Immature natural killer cell (primary cell): ENCODE results near the gene DIP2C. TPM values are rescaled to one million over a fixed set of nuclear protein-coding genes. Genes with fewer than 3 reads are reported as not detected.

ENCODE experiments used
- DNase-seq, 3 donors: peaks; one replicate each; pipeline ENCODE4 v3.0.0; 2022; ENCODE audit warnings: mixed read lengths in 1 of 3
- H3K27ac Mint-ChIP-seq, 6 donors: one replicate each; pipeline ENCODE4 v1.8.0; 2020; ENCODE audit warnings: mixed read lengths in 6 of 6, mild to moderate bottlenecking in 5 of 6, inconsistent platforms in 4 of 6, moderate library complexity in 3 of 6
- H3K27me3 Mint-ChIP-seq, 3 donors: one replicate each; pipeline ENCODE4 v1.8.0; 2020 to 2021; ENCODE audit warnings: low read depth in 3 of 3, mild to moderate bottlenecking in 3 of 3, mixed read lengths in 3 of 3, moderate library complexity in 3 of 3, inconsistent platforms in 1 of 3
- H3K36me3 Mint-ChIP-seq, 3 donors: one replicate each; pipeline ENCODE4 v1.8.0; 2020; ENCODE audit warnings: mixed read lengths in 3 of 3, inconsistent platforms in 2 of 3, mild to moderate bottlenecking in 2 of 3
- H3K4me1 Mint-ChIP-seq, 2 donors: one replicate each; pipeline ENCODE4 v1.8.0; 2020; ENCODE audit warnings: inconsistent platforms in 2 of 2, mild to moderate bottlenecking in 2 of 2, mixed read lengths in 2 of 2, moderate library complexity in 1 of 2
- H3K4me3 Mint-ChIP-seq, 5 donors: one replicate each; pipeline ENCODE4 v1.8.0; 2020; ENCODE audit warnings: mild to moderate bottlenecking in 5 of 5, mixed read lengths in 5 of 5, inconsistent platforms in 3 of 5, moderate library complexity in 3 of 5
- H3K9me3 Mint-ChIP-seq, 6 donors: one replicate each; pipeline ENCODE4 v1.8.0; 2020; ENCODE audit warnings: mild to moderate bottlenecking in 6 of 6, mixed read lengths in 6 of 6, inconsistent platforms in 4 of 6, moderate library complexity in 3 of 6
- polyA plus RNA-seq, 3 donors: library from polyadenylated mRNA; unstranded; fragments of 300-500 nt; fragmentation: Illumina TruSeq; gene quantifications; one replicate each; pipeline ENCODE4 v1.2.3, GENCODE V29; 2021

Gene DIP2C
- polyA plus RNA-seq, 3 donors from 2014 or later: 0.06 to 0.41 TPM; not detected in 1

DNA sequence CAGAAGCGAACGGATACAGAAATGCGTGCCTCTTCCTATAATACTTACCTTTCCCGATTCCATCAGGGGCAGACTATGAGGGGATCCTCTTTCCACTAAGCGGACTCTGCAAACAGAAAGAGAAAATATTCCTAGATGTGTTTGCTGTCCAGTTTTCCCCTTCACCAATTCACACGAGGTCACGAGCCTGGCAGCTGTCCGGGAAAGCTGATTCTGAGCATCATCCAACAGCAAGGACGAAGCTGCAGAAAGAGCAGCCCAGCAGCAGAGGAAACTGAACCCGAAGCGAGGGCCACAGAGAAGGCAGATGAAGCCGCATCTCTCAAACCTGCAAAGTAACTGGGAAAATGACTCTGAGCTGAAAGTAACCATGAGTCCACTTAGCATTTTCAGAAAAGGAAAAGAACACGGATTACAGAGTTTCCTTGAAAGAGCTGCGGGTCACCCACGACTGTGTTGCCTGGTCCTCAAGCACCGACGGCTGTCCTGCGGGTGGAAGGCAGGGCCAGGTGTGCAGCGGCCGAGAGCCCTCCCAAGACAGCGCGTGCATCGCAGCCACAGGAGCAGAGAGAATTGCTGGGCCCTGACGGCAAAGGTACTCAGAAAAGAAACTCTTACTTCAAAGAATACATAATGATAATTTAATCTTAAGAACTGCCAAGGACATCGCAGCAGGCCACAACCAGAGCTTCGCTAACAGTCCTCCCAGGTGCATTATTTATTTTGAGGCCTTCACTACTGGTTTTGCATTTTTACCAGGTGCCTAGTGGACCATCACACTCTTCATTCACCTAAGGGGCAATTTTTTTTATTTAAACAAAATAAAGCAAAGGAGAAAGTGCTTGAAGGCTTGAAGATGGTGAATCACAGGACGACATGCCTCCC, 400.9 kb downstream of the DIP2C start:
- H3K27ac Mint-ChIP-seq: no peak overlapping the region
- peaks cover 0 to 5% (median 0%) of the 10 kb centered on the region in 3 donors for H3K27me3 Mint-ChIP-seq
- peaks cover 5 to 21% (median 16%) of the 10 kb centered on the region in 3 donors for H3K36me3 Mint-ChIP-seq
- H3K4me1 Mint-ChIP-seq: peaks cover 9 to 18% of the 10 kb centered on the region in 2 donors
- H3K4me3 Mint-ChIP-seq: no peak overlapping the region
- no peak for DNase-seq
- no peaks in the 10 kb centered on the region for H3K9me3 Mint-ChIP-seq

DNA sequence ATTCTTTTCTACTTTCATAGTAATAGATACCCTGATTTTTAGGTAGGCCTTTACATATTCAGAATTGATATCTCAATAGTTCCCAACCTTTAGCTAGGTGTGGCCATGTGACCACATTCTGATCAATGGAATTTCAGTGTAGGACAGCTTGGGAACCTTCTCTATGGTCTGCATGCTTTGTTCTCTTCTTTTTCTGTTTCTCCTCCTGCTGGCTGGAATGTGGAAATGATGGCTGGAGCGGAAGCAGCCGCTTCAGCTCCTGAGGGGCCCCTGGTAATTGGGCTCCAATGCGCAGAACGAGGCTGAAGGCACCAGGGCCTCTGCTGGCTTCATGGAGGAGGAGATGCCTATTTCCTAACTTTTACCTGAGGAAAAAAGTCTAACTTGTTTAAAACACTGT, 401.7 kb downstream of the DIP2C start:
- DNase-seq: no peak
- H3K4me1 Mint-ChIP-seq: peaks cover 3 to 16% of the 10 kb centered on the region in 2 donors
- no peak overlapping the region for H3K4me3 Mint-ChIP-seq
- peaks cover 0 to 5% (median 0%) of the 10 kb centered on the region in 3 donors for H3K27me3 Mint-ChIP-seq
- no peak overlapping the region for H3K27ac Mint-ChIP-seq
- no peaks in the 10 kb centered on the region for H3K9me3 Mint-ChIP-seq
- peaks cover 5 to 21% (median 16%) of the 10 kb centered on the region in 3 donors for H3K36me3 Mint-ChIP-seq

DNA sequence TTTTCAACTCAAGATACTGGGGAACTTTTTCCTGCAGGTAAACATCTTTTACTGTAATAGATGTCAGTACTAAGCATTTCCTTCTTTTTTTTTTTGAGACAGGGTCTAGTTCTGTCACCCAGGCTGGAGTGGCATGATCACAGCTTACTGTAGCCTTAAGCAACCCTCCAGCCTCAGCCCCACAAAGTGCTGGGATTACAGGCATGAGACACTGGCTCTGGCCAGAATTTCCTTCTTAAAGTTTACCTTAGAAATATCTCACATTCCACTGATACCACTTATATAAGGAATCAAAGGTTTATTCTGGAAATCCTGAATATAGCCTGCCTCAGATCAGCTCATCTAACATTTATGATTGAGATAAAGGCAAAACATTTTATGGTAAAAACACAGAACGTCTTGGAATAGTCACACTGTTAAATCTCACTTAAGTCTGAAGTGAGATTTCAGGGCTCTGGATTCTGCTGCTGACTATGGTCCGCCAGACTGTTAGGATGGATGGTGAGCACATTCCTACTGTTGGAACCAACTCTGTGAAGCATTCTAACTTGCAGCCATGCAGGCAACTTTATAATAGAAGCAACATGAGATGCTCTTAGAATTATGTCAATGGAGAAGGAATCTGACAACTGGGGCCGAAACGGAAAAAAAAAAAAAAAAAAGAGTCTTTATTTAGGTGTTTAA, 402.3 kb downstream of the DIP2C start:
- H3K9me3 Mint-ChIP-seq: no peaks in the 10 kb centered on the region
- peaks cover 0 to 5% (median 0%) of the 10 kb centered on the region in 3 donors for H3K27me3 Mint-ChIP-seq
- no peak overlapping the region for H3K27ac Mint-ChIP-seq
- no peak for DNase-seq
- peaks cover 0 to 9% of the 10 kb centered on the region in 2 donors for H3K4me1 Mint-ChIP-seq
- peaks cover 5 to 21% (median 16%) of the 10 kb centered on the region in 3 donors for H3K36me3 Mint-ChIP-seq
- no peak overlapping the region for H3K4me3 Mint-ChIP-seq

DNA sequence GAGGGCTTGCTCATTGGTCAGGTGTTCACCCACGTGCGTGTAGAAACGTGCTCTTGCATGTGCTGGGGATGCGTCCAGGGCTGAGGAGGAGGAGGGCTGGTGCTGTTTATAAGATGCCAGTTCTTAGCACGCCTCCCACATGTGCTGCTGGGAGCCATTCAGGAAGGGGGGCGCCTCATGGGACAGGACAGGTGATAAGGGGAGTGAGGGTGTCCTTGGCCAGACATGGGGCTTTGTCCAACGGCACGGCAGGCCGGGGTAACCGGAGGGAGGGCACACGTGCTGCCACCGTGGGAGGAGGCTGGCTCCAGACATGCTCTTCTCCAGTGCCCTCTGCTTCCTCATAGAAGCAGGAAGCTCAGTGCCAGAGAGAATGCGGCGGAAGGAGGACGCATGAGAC, 404.3 kb downstream of the DIP2C start:
- H3K4me3 Mint-ChIP-seq: no peak overlapping the region
- DNase-seq: no peak
- H3K27me3 Mint-ChIP-seq: peaks cover 0 to 4% (median 0%) of the 10 kb centered on the region in 3 donors
- no peaks in the 10 kb centered on the region for H3K9me3 Mint-ChIP-seq
- H3K27ac Mint-ChIP-seq: no peak overlapping the region
- peaks cover 0 to 9% of the 10 kb centered on the region in 2 donors for H3K4me1 Mint-ChIP-seq
- H3K36me3 Mint-ChIP-seq: peaks cover 5 to 22% (median 14%) of the 10 kb centered on the region in 3 donors

DNA sequence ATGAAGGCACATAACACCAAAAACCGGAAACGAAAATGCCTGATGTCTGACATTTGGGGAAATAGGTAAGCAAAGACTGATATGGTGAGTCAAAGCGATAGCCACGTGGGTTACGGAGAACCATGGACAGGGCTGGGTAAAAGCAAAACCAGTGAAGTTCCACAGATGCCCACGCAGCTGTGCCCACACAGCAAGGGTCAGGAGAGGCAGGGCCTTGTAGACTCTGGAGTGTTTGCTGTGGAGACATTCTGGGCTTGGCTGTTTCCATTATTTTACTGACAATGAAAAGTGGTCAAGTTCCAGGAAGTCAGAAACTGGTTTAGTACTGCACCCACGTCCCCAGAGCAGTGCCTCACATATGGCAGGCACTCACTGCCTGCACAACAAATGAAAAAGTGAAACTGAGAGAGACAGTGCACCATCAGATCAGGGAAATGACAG, 405.5 kb downstream of the DIP2C start:
- peaks cover 0 to 4% (median 0%) of the 10 kb centered on the region in 3 donors for H3K27me3 Mint-ChIP-seq
- H3K9me3 Mint-ChIP-seq: no peaks in the 10 kb centered on the region
- H3K27ac Mint-ChIP-seq: peak overlapping the region in 2 of 6 donors; percentile 15 to 81
- H3K36me3 Mint-ChIP-seq: peaks cover 5 to 22% (median 13%) of the 10 kb centered on the region in 3 donors
- H3K4me1 Mint-ChIP-seq: peaks cover 0 to 9% of the 10 kb centered on the region in 2 donors
- DNase-seq: no peak
- H3K4me3 Mint-ChIP-seq: peak overlapping the region in 1 of 5 donors; percentile 69

DNA sequence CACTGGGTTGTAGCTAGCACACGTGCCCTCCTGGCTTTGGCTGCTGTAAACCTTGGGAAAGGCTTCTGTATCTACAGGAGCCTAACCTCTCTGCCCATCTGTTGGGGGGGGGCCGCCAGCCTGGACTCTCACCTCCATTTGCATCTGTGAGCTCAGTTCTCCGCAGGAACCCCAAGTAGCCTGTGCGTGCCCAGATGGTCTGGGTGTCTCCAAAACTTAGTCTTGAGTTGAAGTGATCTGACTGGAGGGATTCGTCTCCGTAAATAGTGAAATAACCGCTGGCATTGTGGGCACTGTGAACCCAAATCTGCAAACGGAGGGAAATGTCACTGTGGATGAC, 406.4 kb downstream of the DIP2C start:
- no peak overlapping the region for H3K27ac Mint-ChIP-seq
- DNase-seq: no peak
- H3K4me1 Mint-ChIP-seq: peaks cover 0 to 9% of the 10 kb centered on the region in 2 donors
- peaks cover 5 to 19% (median 13%) of the 10 kb centered on the region in 3 donors for H3K36me3 Mint-ChIP-seq
- H3K27me3 Mint-ChIP-seq: peaks cover 0 to 4% (median 0%) of the 10 kb centered on the region in 3 donors
- no peaks in the 10 kb centered on the region for H3K9me3 Mint-ChIP-seq
- no peak overlapping the region for H3K4me3 Mint-ChIP-seq

DNA sequence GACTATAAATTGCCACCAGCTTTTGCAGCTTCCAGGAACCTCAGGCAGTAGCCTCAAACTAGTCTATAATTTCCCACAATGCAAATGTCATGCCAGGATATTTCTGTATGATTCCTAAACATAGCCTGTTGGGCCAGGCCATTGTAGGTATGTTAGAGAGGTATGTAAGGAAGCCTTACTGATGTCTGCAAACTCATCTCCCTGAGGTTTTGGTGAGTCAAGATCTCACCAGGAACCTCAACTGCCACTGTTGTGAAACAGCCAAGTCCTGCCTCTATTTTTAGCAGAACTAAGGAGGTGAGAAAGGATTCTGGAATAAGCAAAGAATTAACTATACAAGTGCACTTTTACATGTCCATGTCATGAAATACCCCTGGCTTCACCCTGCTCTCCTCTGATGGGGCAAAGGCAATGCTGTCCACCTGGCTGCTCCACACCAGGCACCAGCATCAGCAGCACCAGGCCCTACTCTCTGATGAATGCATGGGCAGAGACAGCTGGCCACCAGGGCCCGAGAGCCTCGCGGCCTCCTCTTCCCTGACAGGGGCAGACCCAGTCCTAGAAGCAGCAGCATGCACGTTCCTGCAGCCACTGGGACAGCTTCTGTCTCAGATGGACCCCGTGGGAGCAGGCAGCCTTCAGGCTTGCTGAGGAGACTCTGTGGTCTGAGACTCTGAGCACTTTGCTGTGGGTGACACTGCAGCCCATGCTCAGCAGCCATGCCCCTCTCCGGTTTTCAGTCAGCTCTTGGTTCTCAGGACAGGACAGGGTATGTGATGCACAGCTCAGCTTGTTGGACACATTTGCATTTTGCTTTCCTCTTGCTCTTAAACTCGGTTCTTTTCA, 407.0 kb downstream of the DIP2C start:
- peaks cover 0 to 4% (median 0%) of the 10 kb centered on the region in 3 donors for H3K27me3 Mint-ChIP-seq
- DNase-seq: no peak
- H3K36me3 Mint-ChIP-seq: peaks cover 3 to 15% (median 12%) of the 10 kb centered on the region in 3 donors
- no peaks in the 10 kb centered on the region for H3K9me3 Mint-ChIP-seq
- no peak overlapping the region for H3K4me3 Mint-ChIP-seq
- H3K27ac Mint-ChIP-seq: no peak overlapping the region
- peaks cover 0 to 9% of the 10 kb centered on the region in 2 donors for H3K4me1 Mint-ChIP-seq

DNA sequence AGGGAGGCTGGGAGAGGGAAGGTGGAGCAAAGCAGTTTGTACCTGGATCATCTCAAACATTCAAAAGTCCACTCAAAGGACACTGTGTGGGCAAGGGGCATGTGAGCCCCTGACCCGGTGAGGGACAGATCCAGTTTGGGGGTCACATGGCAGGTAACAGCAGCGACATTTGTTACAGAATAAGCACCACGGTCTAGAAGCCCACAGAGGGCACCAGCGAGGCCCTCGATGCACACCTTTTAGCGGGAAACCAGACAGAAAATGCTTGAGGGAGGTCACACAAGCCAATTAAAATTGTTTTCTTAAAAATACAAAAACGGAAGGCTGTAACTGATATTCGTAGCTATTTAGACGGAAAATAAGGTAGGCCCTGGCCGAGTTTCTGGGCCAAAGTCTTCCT, 409.8 kb downstream of the DIP2C start:
- Mint-ChIP-seq H3K27ac (no peak overlapping the region), H3K27me3 (peaks cover 0 to 4% (median 2%) of the 10 kb centered on the region in 3 donors), H3K4me3 (no peak overlapping the region), H3K4me1 (peaks cover 0 to 9% of the 10 kb centered on the region in 2 donors), H3K36me3 (peaks cover 0 to 5% (median 0%) of the 10 kb centered on the region in 3 donors), H3K9me3 (no peaks in the 10 kb centered on the region)
- no peak for DNase-seq

DNA sequence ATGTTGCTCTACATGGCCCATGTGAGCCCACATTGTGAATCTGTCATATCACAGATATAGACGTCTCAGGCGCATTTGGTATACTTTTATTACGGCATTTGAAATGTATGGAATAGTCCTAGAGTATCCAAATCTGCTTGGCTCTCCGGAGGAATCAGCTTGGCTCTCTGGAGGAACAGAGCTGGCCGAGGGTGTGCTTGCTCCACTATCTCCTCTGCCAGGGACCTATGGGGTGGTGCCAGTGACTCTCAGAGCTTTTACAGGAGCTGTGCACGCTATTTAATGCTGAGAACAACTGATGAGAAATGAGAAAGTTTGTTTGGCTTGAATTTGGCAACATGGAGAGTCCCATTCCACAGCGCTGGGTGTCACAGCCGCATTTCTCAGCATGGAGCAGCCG, 410.2 kb downstream of the DIP2C start:
- Mint-ChIP-seq H3K27me3 (peaks cover 0 to 4% (median 4%) of the 10 kb centered on the region in 3 donors), H3K36me3 (peaks cover 0 to 4% (median 0%) of the 10 kb centered on the region in 3 donors), H3K27ac (no peak overlapping the region), H3K9me3 (no peaks in the 10 kb centered on the region), H3K4me1 (peaks cover 0 to 8% of the 10 kb centered on the region in 2 donors), H3K4me3 (no peak overlapping the region)
- no peak for DNase-seq

DNA sequence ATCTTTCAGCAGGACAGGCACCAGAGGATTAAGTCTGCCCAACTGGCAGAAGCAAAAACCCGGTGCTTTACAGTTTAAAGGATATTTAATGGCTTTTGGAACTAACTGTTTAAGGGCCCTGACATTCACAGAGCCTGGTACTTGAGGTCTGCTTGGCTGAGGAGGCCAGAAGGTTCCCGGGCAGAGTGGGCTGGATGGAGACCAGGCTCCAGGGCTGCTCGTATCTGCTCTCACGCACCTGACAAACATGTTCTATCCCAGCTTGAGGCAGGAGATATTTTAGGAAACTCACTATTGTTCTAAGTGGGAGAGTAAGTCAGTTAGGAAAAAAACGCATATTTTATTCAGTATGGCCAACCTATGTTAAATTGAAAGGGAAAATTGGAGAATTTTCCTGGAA, 410.8 kb downstream of the DIP2C start:
- Mint-ChIP-seq H3K27me3 (peaks cover 0 to 4% (median 4%) of the 10 kb centered on the region in 3 donors), H3K4me3 (no peak overlapping the region)
- DNase-seq: no peak

DNA sequence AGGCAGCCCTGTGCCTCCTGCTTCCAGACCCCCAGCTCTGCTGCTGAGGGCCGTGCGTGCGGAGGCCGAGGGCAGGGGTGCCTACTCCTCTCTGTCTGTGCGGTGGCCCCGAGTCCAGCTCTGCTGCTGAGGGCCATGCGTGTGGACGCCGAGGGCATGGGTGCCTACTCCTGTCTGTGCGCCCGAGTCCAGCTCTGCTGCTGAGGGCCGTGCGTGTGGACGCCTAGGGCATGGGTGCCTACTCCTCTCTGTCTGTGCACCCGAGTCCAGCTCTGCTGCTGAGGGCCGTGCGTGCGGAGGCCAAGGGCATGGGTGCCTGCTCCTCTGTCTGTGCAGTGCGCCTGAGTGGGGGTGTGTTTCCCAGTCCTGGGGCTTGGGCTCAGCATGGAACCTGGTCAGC, 411.5 kb downstream of the DIP2C start:
- peaks cover 1 to 4% (median 4%) of the 10 kb centered on the region in 3 donors for H3K27me3 Mint-ChIP-seq
- no peak overlapping the region for H3K27ac Mint-ChIP-seq
- peaks cover 0 to 4% (median 0%) of the 10 kb centered on the region in 3 donors for H3K36me3 Mint-ChIP-seq
- DNase-seq: no peak
- no peaks in the 10 kb centered on the region for H3K9me3 Mint-ChIP-seq
- H3K4me1 Mint-ChIP-seq: peaks cover 0 to 1% of the 10 kb centered on the region in 2 donors
- no peak overlapping the region for H3K4me3 Mint-ChIP-seq

More for the DNA sequence above, 410.8 kb downstream of the DIP2C start:
- H3K36me3 Mint-ChIP-seq: peaks cover 0 to 4% (median 0%) of the 10 kb centered on the region in 3 donors
- no peak overlapping the region for H3K27ac Mint-ChIP-seq
- H3K4me1 Mint-ChIP-seq: peaks cover 0 to 4% of the 10 kb centered on the region in 2 donors
- no peaks in the 10 kb centered on the region for H3K9me3 Mint-ChIP-seq

DNA sequence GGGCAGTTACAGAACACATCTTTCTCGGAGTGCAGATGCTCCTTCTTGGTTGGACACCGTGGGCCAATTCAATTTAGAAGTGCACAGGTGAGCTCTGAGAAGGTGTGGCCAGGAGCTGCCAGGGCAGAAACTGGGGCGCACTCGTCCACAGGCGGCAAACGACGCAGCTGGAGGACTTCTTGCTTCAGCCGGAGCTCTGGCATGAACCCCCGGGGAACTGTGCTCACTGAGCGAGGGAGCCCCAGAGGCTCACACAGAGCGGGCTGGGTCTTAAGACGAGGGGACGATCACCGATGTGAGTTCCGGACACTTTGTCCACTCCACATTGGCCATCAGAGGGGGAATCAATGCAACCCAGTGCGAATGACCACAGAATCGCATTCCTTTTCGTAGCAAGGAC, 413.8 kb downstream of the DIP2C start:
- DNase-seq: no peak
- Mint-ChIP-seq H3K4me1 (no peaks in the 10 kb centered on the region), H3K9me3 (no peaks in the 10 kb centered on the region), H3K36me3 (no peaks in the 10 kb centered on the region), H3K27ac (no peak overlapping the region), H3K27me3 (peaks cover 3 to 9% (median 4%) of the 10 kb centered on the region in 3 donors), H3K4me3 (no peak overlapping the region)

DNA sequence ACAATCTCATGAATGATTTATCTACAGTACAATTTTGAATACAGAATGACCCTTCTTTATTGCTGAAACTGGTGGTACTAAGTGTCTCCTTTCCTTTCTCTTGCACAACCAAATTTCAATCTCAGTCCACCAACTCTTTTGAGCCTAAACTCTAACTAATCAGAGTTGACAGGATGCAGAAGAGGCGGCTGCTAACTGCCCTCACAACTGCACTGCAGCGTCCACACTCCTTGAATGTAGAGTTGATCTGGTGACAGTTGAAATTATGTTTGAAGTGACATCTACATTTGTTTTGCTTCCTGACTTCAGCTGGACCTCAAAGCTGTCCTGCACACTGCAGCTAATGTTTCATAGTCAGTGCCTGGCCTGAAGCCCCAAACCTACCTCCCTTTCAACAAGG, 414.6 kb downstream of the DIP2C start:
- Mint-ChIP-seq H3K27ac (no peak overlapping the region), H3K36me3 (no peaks in the 10 kb centered on the region), H3K9me3 (no peaks in the 10 kb centered on the region), H3K27me3 (peaks cover 0 to 9% (median 4%) of the 10 kb centered on the region in 3 donors), H3K4me1 (no peaks in the 10 kb centered on the region), H3K4me3 (no peak overlapping the region)
- no peak for DNase-seq
